Inflammatory macrophage (primary cell): Measurements from ENCODE around the gene KIF15.
A peak's percentile ranks its signal among the peaks of the same experiment; 100 is the strongest.

ENCODE experiments used
- DNase-seq, 2 donors: peaks; one replicate each; pipeline ENCODE4 v3.0.0-alpha.2; 2020 to 2022

KIF15 gene

GRCh38 chr3:44877333-44877732 is 115.7 kb downstream of the KIF15 start:
- DNase-seq, result no peak

GRCh38 chr3:44880284-44880683 is 118.7 kb downstream of the KIF15 start:
- DNase-seq, result no peak

- no peak for DNase-seq
Measured at GRCh38 chr3:44883213-44883955, 121.8 kb downstream of the KIF15 start.

- no peak for DNase-seq
Measured at GRCh38 chr3:44883999-44884431, 122.4 kb downstream of the KIF15 start.

GRCh38 chr3:44885618-44886017 is 124.0 kb downstream of the KIF15 start:
- no peak for DNase-seq

- no peak for DNase-seq
Measured at GRCh38 chr3:44886561-44886960, 125.0 kb downstream of the KIF15 start.

- no peak for DNase-seq
Measured at GRCh38 chr3:44887101-44887500, 125.5 kb downstream of the KIF15 start.

- DNase-seq, result no peak
Measured at GRCh38 chr3:44890258-44890657, 128.7 kb downstream of the KIF15 start.

GRCh38 chr3:44890852-44891251 is 129.3 kb downstream of the KIF15 start:
- DNase-seq, result peak in 1 of 2 donors; percentile 3

- no peak for DNase-seq
Measured at GRCh38 chr3:44892689-44893088, 131.1 kb downstream of the KIF15 start.

GRCh38 chr3:44893097-44893496 is 131.5 kb downstream of the KIF15 start:
- no peak for DNase-seq

GRCh38 chr3:44894485-44894884 is 132.9 kb downstream of the KIF15 start:
- DNase-seq, result no peak

- no peak for DNase-seq
Measured at GRCh38 chr3:44896440-44896839, 134.8 kb downstream of the KIF15 start.

- no peak for DNase-seq
Measured at GRCh38 chr3:44899683-44900367, 138.2 kb downstream of the KIF15 start.

- DNase-seq, result no peak
Measured at GRCh38 chr3:44902628-44903027, 141.0 kb downstream of the KIF15 start.
